GM15510 (cell line): ENCODE measurements around the gene TMEM18.

Experiments
- POLR2A ChIP-seq: IDR thresholded peaks from 3 replicates; pipeline ENCODE4 v1.6.1; 2011; ENCODE audit warnings: borderline replicate concordance; ENCODE audit not compliant: insufficient read length; ENCODE audit errors: extremely low read depth

TMEM18 gene

GRCh38 chr2:669323-669722, 7.9 kb downstream of the TMEM18 start:
- no peak for TF ChIP-seq POLR2A

DNA sequence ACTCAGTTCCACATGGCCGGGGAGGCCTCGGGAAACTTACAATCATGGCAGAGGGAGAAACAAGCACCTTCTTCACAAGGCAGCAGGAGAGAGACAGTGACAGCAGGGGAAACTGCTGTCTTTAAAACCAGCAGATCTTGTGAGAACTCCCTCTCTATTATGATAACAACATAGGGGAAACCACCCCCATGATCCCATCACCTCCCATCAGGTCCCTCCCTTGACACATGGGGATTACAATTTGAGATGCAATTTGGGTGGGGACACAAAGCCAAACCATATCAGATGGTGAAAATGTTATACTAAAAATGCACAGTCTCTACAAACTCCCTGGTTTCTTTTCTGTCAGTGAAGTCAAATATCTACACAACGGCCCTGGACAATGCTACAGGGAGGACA, 9.2 kb downstream of the TMEM18 start:
- TF ChIP-seq POLR2A = no peak

DNA sequence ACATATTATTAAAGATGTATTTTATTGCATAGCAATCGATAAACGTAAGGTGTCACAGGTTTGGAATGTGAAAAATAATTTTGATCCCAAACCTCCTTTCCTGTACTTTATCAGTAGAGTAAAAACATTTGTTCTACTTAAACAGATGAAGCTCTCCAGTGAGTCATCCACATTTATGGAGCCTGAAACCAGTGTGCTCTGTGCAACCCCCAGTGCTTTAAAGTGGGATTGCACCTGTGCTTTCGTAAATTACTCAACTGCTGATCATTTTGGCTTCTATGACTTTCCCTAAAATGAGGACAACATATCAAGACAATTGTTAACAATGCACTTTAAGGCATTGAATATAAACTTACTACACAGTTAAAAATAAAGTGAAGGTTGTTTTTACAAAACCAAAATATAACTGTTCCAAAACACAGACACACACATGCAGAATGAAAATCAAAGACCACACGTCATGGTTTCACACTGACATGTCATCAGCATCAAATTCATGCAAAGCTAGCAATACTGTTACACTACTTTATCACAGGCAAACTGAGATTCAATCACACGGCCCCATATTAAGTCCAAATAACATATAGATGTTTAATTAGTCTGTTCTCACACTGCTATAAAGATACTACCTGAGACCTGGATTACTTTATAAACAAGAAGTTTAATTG, 9.7 kb downstream of the TMEM18 start:
- TF ChIP-seq POLR2A = no peak

DNA sequence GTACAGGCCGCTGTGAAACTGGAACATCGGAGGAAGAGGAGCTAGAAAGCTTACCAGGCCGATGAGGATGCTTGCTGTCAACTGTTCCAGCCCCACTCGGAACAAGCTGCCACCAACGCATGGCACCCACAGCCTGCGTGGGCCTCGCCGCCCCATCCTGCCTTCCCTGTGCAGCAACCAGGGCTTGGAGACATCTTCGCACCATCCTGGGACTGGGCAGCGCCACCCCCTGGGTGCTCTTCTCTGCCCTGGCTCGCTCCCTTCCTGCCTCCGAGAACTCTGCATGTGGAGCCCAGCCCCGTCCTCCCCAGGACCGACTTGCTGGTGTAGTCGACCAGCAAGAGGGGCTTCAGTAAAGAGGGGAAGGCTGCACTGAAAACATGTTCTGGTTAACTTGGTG, 10.8 kb downstream of the TMEM18 start:
- TF ChIP-seq POLR2A = no peak

- TF ChIP-seq POLR2A = no peak
Observed at GRCh38 chr2:665340-666073, 11.7 kb downstream of the TMEM18 start.

GRCh38 chr2:664063-664462, 13.1 kb downstream of the TMEM18 start:
- no peak for TF ChIP-seq POLR2A

DNA sequence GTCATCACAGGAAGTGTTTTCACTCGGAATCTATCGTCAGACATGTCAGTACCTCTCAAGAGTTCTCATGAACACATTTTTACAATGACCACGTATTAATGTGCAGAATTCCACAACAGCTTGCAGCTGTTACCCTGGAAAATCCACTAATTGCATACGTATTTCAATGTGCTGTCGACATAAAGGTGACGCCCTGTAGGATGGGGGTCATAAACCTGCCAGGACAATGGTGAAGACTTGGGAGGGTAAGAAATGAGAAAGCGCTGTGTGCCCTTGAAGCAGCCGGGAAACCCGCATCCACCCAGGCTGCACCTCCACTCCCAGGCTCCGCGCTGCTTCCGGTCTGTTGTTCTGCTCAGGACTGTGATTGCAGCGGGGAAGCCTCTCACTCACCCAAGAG, 14.0 kb downstream of the TMEM18 start:
- no peak for TF ChIP-seq POLR2A

- no peak for TF ChIP-seq POLR2A
Observed at GRCh38 chr2:661360-661635, 15.9 kb downstream of the TMEM18 start.

- TF ChIP-seq POLR2A = no peak
Observed at GRCh38 chr2:660586-661359, 16.4 kb downstream of the TMEM18 start.

DNA sequence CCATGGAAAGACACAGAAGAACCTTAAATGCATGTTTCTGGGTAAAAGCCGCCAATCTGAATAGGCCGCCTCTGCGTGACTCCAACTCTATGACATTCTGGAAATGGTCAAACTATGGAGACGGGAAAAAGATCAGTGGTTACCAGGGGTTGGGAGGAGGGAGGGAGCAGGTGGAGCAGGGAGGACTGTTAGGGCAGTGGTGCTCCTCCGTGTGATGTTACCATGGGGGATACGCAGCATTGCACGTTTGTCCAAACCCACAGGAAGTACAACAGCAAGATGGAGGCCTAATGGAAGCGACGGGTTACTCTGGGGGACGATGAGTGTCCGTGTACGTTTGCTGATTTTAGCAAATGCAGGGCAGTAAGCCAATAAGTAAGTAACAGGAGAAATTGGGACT, 17.2 kb downstream of the TMEM18 start:
- TF ChIP-seq POLR2A = no peak

DNA sequence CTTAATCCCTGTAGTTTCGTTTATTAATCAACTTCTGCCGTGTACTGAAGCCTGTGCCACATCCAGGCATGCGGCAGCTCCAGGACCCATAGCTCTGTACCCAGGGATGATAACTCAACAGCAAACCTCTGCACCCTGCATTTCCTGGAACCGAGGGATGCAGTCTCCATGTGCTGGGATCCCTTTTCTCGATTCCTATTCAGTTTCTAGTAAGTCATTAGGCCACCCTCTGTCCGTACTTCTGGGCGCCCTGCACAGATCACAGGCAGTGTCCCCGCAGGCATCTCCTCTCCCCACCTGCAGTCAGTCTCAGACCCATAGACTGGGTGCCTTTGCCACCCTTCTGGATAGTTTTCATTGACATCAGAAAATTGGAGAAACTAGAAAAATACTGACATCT, 18.8 kb downstream of the TMEM18 start:
- TF ChIP-seq POLR2A = no peak

GRCh38 chr2:657766-658165, 19.4 kb downstream of the TMEM18 start:
- no peak for TF ChIP-seq POLR2A

- no peak for TF ChIP-seq POLR2A
Observed at GRCh38 chr2:656676-657075, 20.5 kb downstream of the TMEM18 start.

DNA sequence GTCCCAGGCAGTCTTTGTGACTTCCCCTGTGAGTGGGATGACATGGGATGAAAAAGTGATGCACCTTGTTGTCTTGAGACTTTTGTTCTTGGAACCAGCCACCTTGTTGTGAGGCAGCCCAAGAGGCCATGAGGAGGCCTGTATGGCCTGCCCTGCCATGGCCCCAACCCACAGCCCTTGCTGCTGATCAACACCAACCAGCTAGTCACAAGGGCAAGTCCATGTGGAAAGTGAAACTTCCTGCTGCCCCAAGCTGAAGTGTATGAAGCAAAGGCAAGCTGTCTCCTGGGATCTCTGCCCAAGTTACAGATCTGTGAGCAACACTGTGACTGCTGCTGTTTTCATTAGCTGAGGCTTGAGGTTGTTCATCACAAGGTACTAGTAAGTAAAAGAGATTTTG, 21.6 kb downstream of the TMEM18 start:
- no peak for TF ChIP-seq POLR2A

DNA sequence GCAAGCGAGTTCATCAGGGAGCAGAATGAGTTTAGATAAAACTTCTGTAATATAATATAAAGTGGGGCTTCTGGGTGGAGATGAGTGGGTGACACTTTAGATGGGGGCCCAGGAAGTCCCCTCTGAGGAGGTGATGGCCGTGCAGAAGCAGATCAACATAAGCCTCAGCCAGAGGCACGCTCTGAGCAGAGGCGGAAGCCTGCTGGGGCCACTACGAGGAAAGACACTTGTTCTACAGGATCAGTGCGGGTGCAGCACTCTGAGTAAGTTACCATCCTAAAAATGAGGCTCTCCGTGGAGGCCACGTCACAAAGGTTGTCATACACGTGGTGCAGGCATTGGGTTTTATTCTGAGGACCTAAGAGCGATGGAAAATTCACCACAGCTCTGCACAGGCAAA, 22.3 kb downstream of the TMEM18 start:
- TF ChIP-seq POLR2A = no peak
